ENCODE data around the gene SLC39A7. TPM values are rescaled to one million over a fixed set of nuclear protein-coding genes. Genes with fewer than 3 reads are reported as not detected.

SLC39A7 gene
- total and polyA plus RNA-seq, 2 of the 13 experiments (the other 11 are each of a cell fraction or from before 2014, with no cell fraction given): 142 to 229 TPM

- TF ChIP-seq SMC3 (IDR thresholded peaks at IDR 0.05; ENCODE audit: low read length) (no peak), ZNF556 (CRISPR knock-in tag; IDR thresholded peaks at IDR 0.05; ENCODE audit: borderline replicate concordance) (peak; percentile 82), SRF (IDR thresholded peaks at IDR 0.05; ENCODE audit: low read depth, low read length) (peak; percentile 57), RFXANK (CRISPR knock-in tag; IDR thresholded peaks at IDR 0.05) (peak; percentile 88), SMYD3 (CRISPR knock-in tag; IDR thresholded peaks at IDR 0.05) (no peak), KLF16 (CRISPR knock-in tag; IDR thresholded peaks at IDR 0.05) (peak in 1 of 2 experiments; percentile 32; a peak in 1 of 4 replicates), NCOR1 (IDR thresholded peaks at IDR 0.05; ENCODE audit: borderline replicate concordance, low read length) (peak; percentile 90), RFX1 (IDR thresholded peaks at IDR 0.05) (no peak), NFE2 (CRISPR knock-in tag; IDR thresholded peaks at IDR 0.05) (peak; percentile 71; the same call in 1 of the 2 replicates), KDM4B (CRISPR knock-in tag; IDR thresholded peaks at IDR 0.05) (no peak; the same call in 1 of the 2 replicates), ZNF788 (CRISPR knock-in tag; IDR thresholded peaks at IDR 0.05; ENCODE audit: borderline replicate concordance) (peak; percentile 55; the same call in 1 of the 2 replicates), FOXJ3 (CRISPR knock-in tag; IDR thresholded peaks at IDR 0.05; ENCODE audit: borderline replicate concordance) (no peak), ZGPAT (CRISPR knock-in tag; IDR thresholded peaks at IDR 0.05) (peak; percentile 69), PAX8 (CRISPR knock-in tag; IDR thresholded peaks at IDR 0.05; ENCODE audit: borderline replicate concordance) (0 out of 2 replicates have a peak, but pooled peaks have one; percentile 61), ZNF678 (CRISPR knock-in tag; IDR thresholded peaks at IDR 0.05) (no peak; the same call in 1 of the 2 replicates), ZNF549 (CRISPR knock-in tag; IDR thresholded peaks at IDR 0.05) (no peak), NKX3-1 (CRISPR knock-in tag; IDR thresholded peaks at IDR 0.05) (peak; percentile 78; the same call in 1 of the 2 replicates), GTF3A (CRISPR knock-in tag; conservative IDR thresholded peaks at IDR 0.05) (no peak), IRF2 (CRISPR knock-in tag; IDR thresholded peaks at IDR 0.05) (peak; percentile 52), YEATS2 (CRISPR knock-in tag; IDR thresholded peaks at IDR 0.05; ENCODE audit: borderline replicate concordance) (peak; percentile 81; the same call in 1 of the 2 replicates), SNAI1 (CRISPR knock-in tag; IDR thresholded peaks at IDR 0.05; ENCODE audit: borderline replicate concordance) (0 out of 2 replicates have a peak, but pooled peaks have one; percentile 57), ZNF598 (CRISPR knock-in tag; IDR thresholded peaks at IDR 0.05; ENCODE audit: borderline replicate concordance) (peak; percentile 24; the same call in 1 of the 2 replicates), ZNF772 (CRISPR knock-in tag; IDR thresholded peaks at IDR 0.05) (peak; percentile 94)
- TF ChIP-seq, protein P1, sequence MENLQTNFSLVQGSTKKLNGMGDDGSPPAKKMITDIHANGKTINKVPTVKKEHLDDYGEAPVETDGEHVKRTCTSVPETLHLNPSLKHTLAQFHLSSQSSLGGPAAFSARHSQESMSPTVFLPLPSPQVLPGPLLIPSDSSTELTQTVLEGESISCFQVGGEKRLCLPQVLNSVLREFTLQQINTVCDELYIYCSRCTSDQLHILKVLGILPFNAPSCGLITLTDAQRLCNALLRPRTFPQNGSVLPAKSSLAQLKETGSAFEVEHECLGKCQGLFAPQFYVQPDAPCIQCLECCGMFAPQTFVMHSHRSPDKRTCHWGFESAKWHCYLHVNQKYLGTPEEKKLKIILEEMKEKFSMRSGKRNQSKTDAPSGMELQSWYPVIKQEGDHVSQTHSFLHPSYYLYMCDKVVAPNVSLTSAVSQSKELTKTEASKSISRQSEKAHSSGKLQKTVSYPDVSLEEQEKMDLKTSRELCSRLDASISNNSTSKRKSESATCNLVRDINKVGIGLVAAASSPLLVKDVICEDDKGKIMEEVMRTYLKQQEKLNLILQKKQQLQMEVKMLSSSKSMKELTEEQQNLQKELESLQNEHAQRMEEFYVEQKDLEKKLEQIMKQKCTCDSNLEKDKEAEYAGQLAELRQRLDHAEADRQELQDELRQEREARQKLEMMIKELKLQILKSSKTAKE (CRISPR knock-in tag; IDR thresholded peaks at IDR 0.05; ENCODE audit: borderline replicate concordance): no peak
- TF ChIP-seq, protein P2, sequence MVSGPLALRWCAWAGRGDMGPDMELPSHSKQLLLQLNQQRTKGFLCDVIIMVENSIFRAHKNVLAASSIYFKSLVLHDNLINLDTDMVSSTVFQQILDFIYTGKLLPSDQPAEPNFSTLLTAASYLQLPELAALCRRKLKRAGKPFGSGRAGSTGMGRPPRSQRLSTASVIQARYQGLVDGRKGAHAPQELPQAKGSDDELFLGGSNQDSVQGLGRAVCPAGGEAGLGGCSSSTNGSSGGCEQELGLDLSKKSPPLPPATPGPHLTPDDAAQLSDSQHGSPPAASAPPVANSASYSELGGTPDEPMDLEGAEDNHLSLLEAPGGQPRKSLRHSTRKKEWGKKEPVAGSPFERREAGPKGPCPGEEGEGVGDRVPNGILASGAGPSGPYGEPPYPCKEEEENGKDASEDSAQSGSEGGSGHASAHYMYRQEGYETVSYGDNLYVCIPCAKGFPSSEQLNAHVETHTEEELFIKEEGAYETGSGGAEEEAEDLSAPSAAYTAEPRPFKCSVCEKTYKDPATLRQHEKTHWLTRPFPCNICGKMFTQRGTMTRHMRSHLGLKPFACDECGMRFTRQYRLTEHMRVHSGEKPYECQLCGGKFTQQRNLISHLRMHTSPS (CRISPR knock-in tag; IDR thresholded peaks at IDR 0.05; ENCODE audit: low read depth): peak; percentile 97
These were observed 48.5 kb downstream of the SLC39A7 start (continued) for GRCh38 chr6:33248932-33249731.
